Pancreas (tissue), 10 donors: Measurements from ENCODE around the gene C19orf44. TPM values are rescaled to one million over a fixed set of nuclear protein-coding genes. Genes with fewer than 3 reads are reported as not detected.
"Not testable (repeated sequence)": the region's sequence is repeated elsewhere in the genome, so short reads cannot be mapped to it uniquely, and the experiment has no call there.

Source experiments
- ATAC-seq, 4 donors: fragments of 200-7000 bp; cut with Tn5 transposase; one replicate each; pipeline versions ENCODE4 v1.8.0 to v1.9.1; 2020; ENCODE audit warnings: mild to moderate bottlenecking in 4 of 4, moderate library complexity in 4 of 4
- DNase-seq, 6 donors: peaks; one replicate each; pipeline ENCODE4 v3.0.0-alpha.2; 2020
- FAIRE-seq: peaks from 2 replicates; lab custom pipeline; 2012; peaks lifted over from hg19 to GRCh38; lab: Jason Lieb, UNC
- H3K27ac ChIP-seq, 4 donors: fragments of 200-600 bp; sonication (generic); 1 replicate in 3 of 4; 2 replicates in 1 of 4; pipeline versions ENCODE4 v1.5.0 to v1.8.0; 2020
- H3K27me3 ChIP-seq, 4 donors: fragments of 200-600 bp; one replicate each; pipeline ENCODE4 v1.8.0; 2021
- H3K36me3 ChIP-seq, 3 donors: fragments of 200-600 bp; sonication (generic) in 1 of 3; one replicate each; pipeline versions ENCODE4 v1.5.0 to v1.8.0; 2020 to 2021
- H3K4me1 ChIP-seq, 3 donors: fragments of 200-600 bp; one replicate each; pipeline ENCODE4 v1.8.0; 2021
- H3K4me3 ChIP-seq, 4 donors: fragments of 200-600 bp; sonication (generic) in 2 of 4; one replicate each; pipeline versions ENCODE4 v1.5.0 to v1.8.0; 2020 to 2021
- H3K9me3 ChIP-seq, 4 donors: fragments of 200-600 bp; one replicate each; pipeline ENCODE4 v1.8.0; 2021
- WGBS, 2 donors: extraction: QIAGEN DNeasy Blood & Tissue Kit; methylation state at CpG; one replicate each; pipeline ENCODE4 v1.1.7; 2013; 5-methylcytosine and 5-hydroxymethylcytosine counted together
- intact Hi-C, 3 donors: fragments of 100-400 bp; cut with DNase I; formaldehyde crosslinking; loops; one replicate each; pipeline versions ENCODE4 v1.11.1 to v1.14.2; 2022
- polyA plus RNA-seq, 2 donors: library from polyadenylated mRNA; stranded (reverse); fragments of 200-250 nt; gene quantifications; one replicate each; pipeline ENCODE4 v1.2.3, GENCODE V29; 2013
- total RNA-seq, 6 donors: library from RNA; stranded (reverse); fragmentation: NEBNext Ultra II Directional in 4 of 6; extraction: Animal tissue kit (Norgen Biotek cat#: 25700) in 4 of 6; gene quantifications; one replicate each; pipeline versions ENCODE4 v1.2.1 to v1.2.4, GENCODE V29; 2021 to 2023
- TF ChIP-seq, protein P1 (sequence below), 4 donors: fragments of 200-600 bp; sonication (generic) in 3 of 4; IDR thresholded peaks; one replicate each; pipeline versions ENCODE4 v1.5.0 to v1.8.0; 2021; ENCODE audit warnings: antibody characterized with exemption in 4 of 4
- donor health status: healthy with polysubstance abuse.
- donor health status: DM: no; HTN: no; CAD: no; lungs with moderate emphysema.
- donor health status: DM: no; HTN: no; CAD: no.
- donor health status: control.
- donor health status: control.
- donor health status: Bipolar disorder and iron deficiency.
- donor health status: DM: yes; HTN: yes; CAD: no.
- donor health status: DM: no; HTN: no; CAD: no.
- donor health status: DM: no; HTN: no; CAD: no.
- donor health status: DM: yes; HTN: yes; CAD: no.

The C19orf44 gene
- total and polyA plus RNA-seq, 8 donors, result 1.9 to 7.4 (median 3.6) TPM

DNA sequence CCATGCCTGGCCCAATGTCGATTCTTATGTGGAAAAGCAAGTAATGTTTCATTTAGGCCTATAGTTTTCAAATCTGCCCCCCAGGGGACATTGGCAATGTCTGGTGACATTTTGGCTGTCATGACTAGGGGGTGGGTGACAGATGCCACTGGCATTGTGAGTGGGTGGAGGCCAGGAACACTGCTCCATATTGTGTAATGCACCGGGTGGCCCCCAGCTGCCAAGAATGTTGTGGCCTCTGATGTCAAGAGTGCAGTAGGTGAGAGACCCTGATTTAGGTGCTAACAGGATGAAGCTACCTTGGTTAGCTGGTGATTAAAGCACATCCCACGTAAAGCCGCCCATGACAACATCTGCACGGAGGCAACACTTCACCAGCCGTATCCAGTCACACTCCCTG lies 10.8 kb downstream of the C19orf44 start:
- WGBS, 2 donors, result 84 to 91% methylated on average over 6 of the region's 6 CpGs
- no peak for FAIRE-seq
- no peak for DNase-seq
- TF ChIP-seq, protein P1, sequence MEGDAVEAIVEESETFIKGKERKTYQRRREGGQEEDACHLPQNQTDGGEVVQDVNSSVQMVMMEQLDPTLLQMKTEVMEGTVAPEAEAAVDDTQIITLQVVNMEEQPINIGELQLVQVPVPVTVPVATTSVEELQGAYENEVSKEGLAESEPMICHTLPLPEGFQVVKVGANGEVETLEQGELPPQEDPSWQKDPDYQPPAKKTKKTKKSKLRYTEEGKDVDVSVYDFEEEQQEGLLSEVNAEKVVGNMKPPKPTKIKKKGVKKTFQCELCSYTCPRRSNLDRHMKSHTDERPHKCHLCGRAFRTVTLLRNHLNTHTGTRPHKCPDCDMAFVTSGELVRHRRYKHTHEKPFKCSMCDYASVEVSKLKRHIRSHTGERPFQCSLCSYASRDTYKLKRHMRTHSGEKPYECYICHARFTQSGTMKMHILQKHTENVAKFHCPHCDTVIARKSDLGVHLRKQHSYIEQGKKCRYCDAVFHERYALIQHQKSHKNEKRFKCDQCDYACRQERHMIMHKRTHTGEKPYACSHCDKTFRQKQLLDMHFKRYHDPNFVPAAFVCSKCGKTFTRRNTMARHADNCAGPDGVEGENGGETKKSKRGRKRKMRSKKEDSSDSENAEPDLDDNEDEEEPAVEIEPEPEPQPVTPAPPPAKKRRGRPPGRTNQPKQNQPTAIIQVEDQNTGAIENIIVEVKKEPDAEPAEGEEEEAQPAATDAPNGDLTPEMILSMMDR (IDR thresholded peaks at IDR 0.05), result no peak
- H3K27me3 ChIP-seq, result no peaks in the 10 kb centered on the region
- H3K4me1 ChIP-seq, result no peaks in the 10 kb centered on the region
- peaks cover 0 to 12% (median 0%) of the 10 kb centered on the region in 3 donors for H3K36me3 ChIP-seq
- intact Hi-C loops, result no loop called here
- no peak for ATAC-seq
- H3K27ac ChIP-seq, result no peak overlapping the region
- no peaks in the 10 kb centered on the region for H3K9me3 ChIP-seq
- no peak overlapping the region for H3K4me3 ChIP-seq

DNA sequence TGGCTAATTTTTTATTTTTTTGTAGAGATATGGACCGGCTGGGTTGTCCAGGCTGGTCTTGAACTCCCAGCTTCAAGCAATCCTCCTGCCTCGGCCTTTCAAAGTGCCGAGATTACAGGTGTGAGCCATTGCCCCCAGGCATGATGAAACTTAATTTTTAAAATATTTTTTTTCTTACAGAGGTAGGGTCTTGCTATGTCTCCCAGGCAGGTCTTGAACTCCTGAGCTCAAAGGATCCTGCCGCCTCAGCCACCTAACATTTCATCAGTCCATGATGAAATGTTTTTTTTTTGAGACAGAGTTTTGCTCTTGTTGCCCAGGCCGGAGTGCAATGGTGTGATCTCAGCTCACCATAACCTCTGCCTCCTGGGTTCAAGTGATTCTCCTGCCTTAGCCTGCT lies 12.4 kb downstream of the C19orf44 start:
- peaks cover 0 to 21% (median 0%) of the 10 kb centered on the region in 3 donors for H3K36me3 ChIP-seq
- no peak overlapping the region for H3K27ac ChIP-seq
- FAIRE-seq (no peak), DNase-seq (no peak), ATAC-seq (no peak)
- 94 to 97% methylated on average over 5 of the region's 5 CpGs for WGBS, 2 donors
- no peaks in the 10 kb centered on the region for H3K4me1 ChIP-seq
- TF ChIP-seq, protein P1 (IDR thresholded peaks at IDR 0.05), result no peak
- H3K9me3 ChIP-seq, result no peaks in the 10 kb centered on the region
- no peak overlapping the region for H3K4me3 ChIP-seq
- H3K27me3 ChIP-seq, result no peaks in the 10 kb centered on the region
- intact Hi-C loops, result no loop called here

DNA sequence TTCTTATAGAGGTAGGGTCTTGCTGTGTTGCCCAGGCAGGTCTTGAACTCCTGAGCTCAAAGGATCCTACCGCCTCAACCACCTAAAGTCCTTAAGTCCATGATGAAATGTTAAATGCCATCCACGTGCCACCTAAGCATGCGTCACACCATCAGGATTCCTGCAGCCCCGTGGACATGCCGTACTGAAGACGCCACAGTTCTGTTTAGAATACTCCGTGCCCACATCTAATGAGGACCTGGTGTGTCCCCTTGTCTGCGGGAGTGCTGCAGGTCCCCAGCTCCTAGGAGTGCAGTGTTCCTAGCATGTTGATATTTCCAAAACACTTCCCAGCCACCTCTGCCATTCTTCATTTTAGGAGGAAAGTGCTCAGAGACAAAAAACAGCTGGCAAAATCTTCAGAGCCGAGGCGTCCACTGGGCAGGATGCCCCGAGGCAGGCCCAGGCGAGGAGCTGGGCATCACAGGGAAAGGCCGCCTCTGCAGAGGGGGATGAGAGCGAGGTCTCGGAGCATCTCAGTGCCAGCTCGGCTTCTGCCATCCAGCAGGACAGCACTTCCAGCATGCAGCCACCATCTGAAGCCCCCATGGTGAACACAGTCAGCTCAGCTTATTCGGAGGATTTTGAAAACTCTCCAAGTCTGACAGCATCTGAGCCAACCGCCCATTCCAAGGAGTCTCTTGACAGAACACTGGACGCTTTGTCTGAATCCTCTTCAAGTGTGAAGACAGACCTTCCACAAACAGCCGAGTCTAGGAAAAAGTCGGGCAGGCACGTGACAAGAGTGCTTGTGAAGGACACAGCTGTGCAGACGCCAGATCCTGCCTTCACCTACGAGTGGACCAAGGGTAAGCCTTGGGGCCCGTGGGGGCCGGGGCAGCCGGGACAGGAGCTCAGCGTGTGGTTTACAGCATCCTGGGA lies 13.2 kb downstream of the C19orf44 start:
- Histone ChIP-seq H3K4me3 (no peak overlapping the region), H3K9me3 (no peaks in the 10 kb centered on the region), H3K4me1 (no peaks in the 10 kb centered on the region), H3K27me3 (no peaks in the 10 kb centered on the region), H3K27ac (no peak overlapping the region), H3K36me3 (peaks cover 0 to 17% (median 0%) of the 10 kb centered on the region in 3 donors)
- intact Hi-C loops, result no loop called here
- no peak for DNase-seq
- 85 to 87% methylated on average over 28 of the region's 28 CpGs for WGBS, 2 donors
- no peak for FAIRE-seq
- TF ChIP-seq, protein P1 (IDR thresholded peaks at IDR 0.05), result no peak
- ATAC-seq, result no peak

DNA sequence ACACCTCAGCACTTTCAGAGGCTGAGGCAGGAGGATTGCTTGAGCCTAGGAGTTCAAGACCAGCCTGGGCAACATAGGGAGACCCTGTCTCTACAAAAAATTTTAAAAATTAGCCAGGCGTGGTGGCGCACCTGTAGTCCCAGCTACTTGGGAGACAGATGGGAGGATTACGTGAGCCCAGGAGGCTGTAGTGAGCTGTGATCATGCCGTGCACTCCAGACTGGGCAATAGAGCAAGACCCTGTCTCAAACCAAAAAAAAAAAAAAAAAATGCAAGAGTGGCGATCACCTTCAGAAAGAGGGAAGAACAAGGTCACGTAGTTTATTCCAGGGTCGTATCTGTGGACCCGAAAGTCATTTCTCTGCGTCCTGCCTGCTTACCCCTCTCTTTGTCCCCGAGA lies 16.4 kb downstream of the C19orf44 start:
- peaks cover 0 to 22% (median 0%) of the 10 kb centered on the region in 3 donors for H3K36me3 ChIP-seq
- ATAC-seq, H3K27ac ChIP-seq, DNase-seq, H3K4me3 ChIP-seq, intact Hi-C loops, H3K4me1 ChIP-seq, H3K9me3 ChIP-seq, H3K27me3 ChIP-seq, FAIRE-seq: not testable (repeated sequence)
- 92 to 94% methylated on average over 10 of the region's 10 CpGs for WGBS, 2 donors

DNA sequence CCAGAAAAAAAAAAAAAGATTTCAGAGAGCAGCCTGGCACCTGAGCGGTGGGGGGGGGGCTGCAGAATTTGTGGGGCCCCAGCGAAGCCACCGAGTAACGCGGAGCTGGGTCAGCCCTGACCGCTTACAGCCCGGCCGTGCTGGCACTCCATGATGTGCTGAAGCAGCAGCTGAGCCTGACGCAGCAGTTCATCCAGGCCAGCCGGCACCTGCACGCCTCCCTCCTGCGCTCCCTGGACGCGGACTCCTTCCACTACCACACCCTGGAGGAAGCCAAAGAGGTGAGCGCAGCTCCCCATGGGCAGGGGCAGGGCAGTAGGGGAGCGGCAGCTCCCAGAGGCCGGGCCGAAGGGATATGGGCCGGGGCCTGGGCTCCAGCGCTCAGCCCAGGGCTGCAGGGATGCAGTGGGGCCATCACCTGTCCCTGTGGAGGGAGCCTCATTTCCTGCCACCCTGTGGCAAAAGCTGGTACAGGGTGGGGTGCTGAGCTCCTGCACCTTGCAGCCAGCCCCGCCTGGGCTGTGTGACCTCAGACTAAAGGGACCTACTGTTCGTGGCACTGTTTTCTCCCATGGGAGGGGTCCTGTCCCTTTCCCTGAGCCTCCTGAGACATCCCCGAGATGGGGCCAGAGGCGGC lies 18.3 kb downstream of the C19orf44 start:
- intact Hi-C loops, result no loop called here
- Histone ChIP-seq H3K4me1 (no peaks in the 10 kb centered on the region), H3K36me3 (peaks cover 0 to 40% (median 11%) of the 10 kb centered on the region in 3 donors), H3K4me3 (no peak overlapping the region), H3K27ac (no peak overlapping the region), H3K9me3 (no peaks in the 10 kb centered on the region), H3K27me3 (no peaks in the 10 kb centered on the region)
- DNase-seq (no peak), ATAC-seq (no peak), FAIRE-seq (no peak)
- TF ChIP-seq, protein P1 (IDR thresholded peaks at IDR 0.05), result no peak
- WGBS, 2 donors, result 92% methylated on average over 24 of the region's 24 CpGs
